Nephron progenitor cell (in vitro differentiated cells): Measurements from ENCODE around the gene COPS4.
A peak's percentile ranks its signal among the peaks of the same experiment; 100 is the strongest.
"Not testable (repeated sequence)": the region's sequence is repeated elsewhere in the genome, so short reads cannot be mapped to it uniquely, and the experiment has no call there.

Experiments
- DNase-seq: peaks from one replicate; pipeline ENCODE4 v3.0.0; 2021
- H3K27ac Mint-ChIP-seq: 2 replicates; pipeline ENCODE4 v1.8.0; 2021; ENCODE audit warnings: mild to moderate bottlenecking, moderate library complexity, mixed read lengths
- H3K27me3 Mint-ChIP-seq: 2 replicates; pipeline ENCODE4 v1.8.0; 2021; ENCODE audit warnings: mild to moderate bottlenecking, low read depth, mixed read lengths; ENCODE audit not compliant: poor library complexity
- H3K36me3 Mint-ChIP-seq: 2 replicates; pipeline ENCODE4 v1.8.0; 2021; ENCODE audit warnings: low read depth, mixed read lengths
- H3K4me1 Mint-ChIP-seq: 2 replicates; pipeline ENCODE4 v1.8.0; 2021; ENCODE audit warnings: mixed read lengths
- H3K4me3 Mint-ChIP-seq: 2 replicates; pipeline ENCODE4 v1.8.0; 2021; ENCODE audit warnings: mild to moderate bottlenecking, moderate library complexity, mixed read lengths
- H3K9me3 Mint-ChIP-seq: 2 replicates; pipeline ENCODE4 v1.8.0; 2021; ENCODE audit warnings: mild to moderate bottlenecking, moderate library complexity, mixed read lengths
- TF ChIP-seq, protein P1 (sequence below): fragments of 200-600 bp; sonication (generic); IDR thresholded peaks from 2 replicates; pipeline ENCODE4 v1.5.0; 2021; ENCODE audit warnings: antibody characterized with exemption

COPS4 gene

DNA sequence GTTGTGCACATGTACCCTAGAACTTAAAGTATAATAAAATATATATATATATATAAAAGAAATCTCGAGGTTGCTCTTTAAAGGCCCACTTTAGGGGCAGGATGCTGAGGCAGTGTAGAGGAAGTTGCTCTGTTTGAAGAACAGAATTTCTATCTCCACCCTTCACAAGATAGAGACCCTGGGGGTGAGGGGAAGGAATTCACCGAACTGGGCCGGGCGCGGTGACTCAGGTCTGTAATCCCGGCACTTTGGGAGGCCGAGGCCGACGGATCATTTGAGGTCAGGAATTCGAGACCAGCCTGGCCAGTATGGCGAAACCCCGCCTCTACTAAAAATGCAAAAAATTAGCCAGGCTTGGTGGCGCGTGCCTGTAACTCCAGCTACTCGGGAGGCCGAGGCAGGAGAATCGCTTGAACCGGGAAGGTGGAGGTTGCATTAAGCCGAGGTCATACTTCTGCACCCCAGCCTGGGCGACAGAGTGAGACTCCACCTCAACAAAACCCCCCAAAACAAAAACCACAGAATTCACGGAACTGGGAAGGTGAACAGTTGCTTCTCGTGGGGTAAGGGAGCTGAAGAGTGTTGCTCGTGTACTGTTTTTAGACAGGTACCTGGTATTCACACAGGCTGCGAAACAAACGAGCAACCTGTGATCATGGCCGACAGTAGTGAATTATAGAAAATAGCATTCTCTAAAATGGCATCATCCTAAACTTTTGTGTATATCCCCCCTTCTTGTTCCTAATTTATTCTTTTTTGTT lies 73.3 kb downstream of the COPS4 start:
- peak overlapping the region; percentile 86 for H3K4me3 Mint-ChIP-seq
- no peaks in the 10 kb centered on the region for H3K36me3 Mint-ChIP-seq
- TF ChIP-seq, protein P1, sequence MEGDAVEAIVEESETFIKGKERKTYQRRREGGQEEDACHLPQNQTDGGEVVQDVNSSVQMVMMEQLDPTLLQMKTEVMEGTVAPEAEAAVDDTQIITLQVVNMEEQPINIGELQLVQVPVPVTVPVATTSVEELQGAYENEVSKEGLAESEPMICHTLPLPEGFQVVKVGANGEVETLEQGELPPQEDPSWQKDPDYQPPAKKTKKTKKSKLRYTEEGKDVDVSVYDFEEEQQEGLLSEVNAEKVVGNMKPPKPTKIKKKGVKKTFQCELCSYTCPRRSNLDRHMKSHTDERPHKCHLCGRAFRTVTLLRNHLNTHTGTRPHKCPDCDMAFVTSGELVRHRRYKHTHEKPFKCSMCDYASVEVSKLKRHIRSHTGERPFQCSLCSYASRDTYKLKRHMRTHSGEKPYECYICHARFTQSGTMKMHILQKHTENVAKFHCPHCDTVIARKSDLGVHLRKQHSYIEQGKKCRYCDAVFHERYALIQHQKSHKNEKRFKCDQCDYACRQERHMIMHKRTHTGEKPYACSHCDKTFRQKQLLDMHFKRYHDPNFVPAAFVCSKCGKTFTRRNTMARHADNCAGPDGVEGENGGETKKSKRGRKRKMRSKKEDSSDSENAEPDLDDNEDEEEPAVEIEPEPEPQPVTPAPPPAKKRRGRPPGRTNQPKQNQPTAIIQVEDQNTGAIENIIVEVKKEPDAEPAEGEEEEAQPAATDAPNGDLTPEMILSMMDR, result no peak
- H3K4me1 Mint-ChIP-seq, result peaks cover 7% of the 10 kb centered on the region
- H3K27me3 Mint-ChIP-seq, result peaks cover 23% of the 10 kb centered on the region
- no peak overlapping the region for H3K27ac Mint-ChIP-seq
- no peak for DNase-seq
- H3K9me3 Mint-ChIP-seq, result no peaks in the 10 kb centered on the region

DNA sequence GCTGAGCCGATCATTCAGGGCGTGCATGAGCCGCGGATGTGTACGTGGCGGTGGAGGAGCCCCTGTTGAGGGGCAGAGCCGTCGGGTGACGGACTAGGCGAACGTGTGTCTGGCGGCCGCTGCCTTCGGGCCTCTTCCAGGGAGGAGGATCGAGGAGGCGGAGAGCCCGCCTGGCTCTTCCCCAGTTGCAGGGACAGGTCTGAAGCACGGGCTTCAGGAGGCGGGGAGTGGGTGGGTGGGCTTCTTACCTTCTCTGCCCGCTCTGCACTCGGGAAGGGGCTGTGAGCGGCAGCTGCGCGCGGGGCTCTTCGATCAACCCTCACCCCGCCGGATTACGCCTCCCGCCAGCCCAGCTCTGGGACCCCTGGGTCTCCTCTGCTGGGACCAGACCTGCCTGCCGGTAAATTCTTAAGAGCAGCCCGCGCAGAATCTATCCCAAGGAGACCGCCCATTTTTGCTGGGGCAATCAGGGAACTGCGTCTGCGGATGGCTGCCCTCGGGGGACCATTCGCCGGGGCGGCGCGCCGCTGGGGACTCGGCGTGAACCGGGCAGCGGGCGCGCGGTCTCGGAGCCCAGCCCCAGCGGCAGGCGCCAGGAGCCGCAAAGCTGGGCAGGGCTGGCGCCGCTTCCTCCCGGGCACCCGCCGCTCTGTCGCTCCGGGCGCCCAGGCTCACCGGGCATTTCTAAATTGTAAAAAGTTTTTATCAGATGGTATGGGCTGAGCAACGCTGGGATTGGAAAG lies 74.7 kb downstream of the COPS4 start:
- Mint-ChIP-seq H3K9me3 (no peaks in the 10 kb centered on the region), H3K4me3 (peak overlapping the region; percentile 86), H3K27ac (no peak overlapping the region), H3K4me1 (peaks cover 7% of the 10 kb centered on the region), H3K36me3 (no peaks in the 10 kb centered on the region), H3K27me3 (peaks cover 24% of the 10 kb centered on the region)
- peak; percentile 74 for DNase-seq
- TF ChIP-seq, protein P1, result no peak

DNA sequence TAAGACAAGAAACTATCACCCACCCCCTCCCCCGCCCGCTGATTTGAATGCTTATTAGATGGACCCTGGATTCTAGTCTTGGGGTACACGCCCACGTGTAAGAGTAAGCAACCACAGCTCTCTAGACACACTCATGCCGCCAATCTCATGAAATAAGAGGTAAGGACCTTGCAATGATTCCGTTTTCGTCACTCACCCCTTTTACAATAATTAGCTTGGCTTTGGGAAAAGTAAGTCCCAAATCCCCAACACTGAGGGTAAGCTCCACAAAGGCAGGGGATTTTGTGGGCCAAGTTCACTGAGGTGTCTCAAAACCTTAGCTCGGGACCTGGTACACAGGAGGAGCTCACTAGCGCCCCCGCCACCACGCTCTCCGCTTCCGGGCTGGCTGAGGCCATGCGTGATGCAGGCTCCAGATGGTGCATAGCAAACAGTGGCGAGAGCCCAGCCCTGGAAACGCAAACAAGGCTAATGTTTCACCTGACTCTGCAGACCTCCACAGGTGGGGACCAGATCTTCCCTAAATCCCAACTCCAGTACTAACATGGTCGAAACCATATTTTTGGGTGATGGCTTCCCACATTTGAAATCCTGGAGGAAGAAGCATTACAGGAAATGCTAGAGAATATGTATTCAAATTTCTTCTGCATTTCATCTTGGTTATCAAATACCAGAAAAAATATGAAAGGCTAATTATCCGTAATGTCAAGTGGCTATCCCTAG lies 75.4 kb downstream of the COPS4 start:
- no peak overlapping the region for H3K27ac Mint-ChIP-seq
- H3K4me1 Mint-ChIP-seq, result peaks cover 7% of the 10 kb centered on the region
- H3K9me3 Mint-ChIP-seq, result no peaks in the 10 kb centered on the region
- peaks cover 24% of the 10 kb centered on the region for H3K27me3 Mint-ChIP-seq
- H3K4me3 Mint-ChIP-seq, result peak overlapping the region; percentile 86
- TF ChIP-seq, protein P1, result peak; percentile 38
- H3K36me3 Mint-ChIP-seq, result no peaks in the 10 kb centered on the region
- peak; percentile 82 for DNase-seq

DNA sequence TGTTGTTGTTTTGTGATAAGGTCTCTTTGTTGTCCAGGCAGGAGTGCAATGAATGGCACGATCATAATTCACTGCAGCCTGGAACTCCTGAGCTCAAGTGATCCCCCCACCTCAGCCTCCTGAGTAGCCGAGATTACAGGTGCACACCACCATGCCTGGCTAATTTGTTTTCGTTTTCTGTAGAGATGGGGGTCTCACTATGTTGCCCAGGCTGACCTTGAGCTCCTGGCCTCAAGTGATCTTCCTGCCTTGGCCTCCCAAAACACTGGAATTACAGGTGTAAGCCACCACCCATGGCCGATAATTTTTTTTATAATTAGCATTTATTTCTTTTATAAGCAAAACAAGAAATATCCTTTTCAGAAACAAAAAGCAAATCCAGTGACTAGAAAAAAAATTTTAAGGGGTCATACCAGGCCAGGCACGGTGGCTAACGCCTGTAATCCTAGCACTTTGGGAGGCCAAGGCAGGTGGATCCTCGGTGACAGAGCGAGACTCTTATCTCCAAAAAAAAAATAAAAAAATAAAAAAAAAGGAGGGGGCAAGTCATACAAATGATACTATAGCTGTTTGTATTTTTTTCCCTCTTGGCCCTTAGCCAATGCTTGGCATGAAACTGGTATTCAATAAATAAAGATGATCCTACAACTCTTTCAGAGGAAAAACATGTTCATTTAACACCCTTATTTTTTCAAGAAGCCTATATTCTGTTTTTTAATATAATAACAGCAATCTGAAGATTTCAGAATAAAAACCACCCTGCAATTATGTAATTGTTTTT lies 76.2 kb downstream of the COPS4 start:
- peak overlapping the region; percentile 86 for H3K4me3 Mint-ChIP-seq
- H3K9me3 Mint-ChIP-seq, result no peaks in the 10 kb centered on the region
- DNase-seq, result no peak
- H3K27me3 Mint-ChIP-seq, result peaks cover 24% of the 10 kb centered on the region
- H3K36me3 Mint-ChIP-seq, result no peaks in the 10 kb centered on the region
- TF ChIP-seq, protein P1, result no peak
- no peak overlapping the region for H3K27ac Mint-ChIP-seq
- H3K4me1 Mint-ChIP-seq, result peaks cover 7% of the 10 kb centered on the region

DNA sequence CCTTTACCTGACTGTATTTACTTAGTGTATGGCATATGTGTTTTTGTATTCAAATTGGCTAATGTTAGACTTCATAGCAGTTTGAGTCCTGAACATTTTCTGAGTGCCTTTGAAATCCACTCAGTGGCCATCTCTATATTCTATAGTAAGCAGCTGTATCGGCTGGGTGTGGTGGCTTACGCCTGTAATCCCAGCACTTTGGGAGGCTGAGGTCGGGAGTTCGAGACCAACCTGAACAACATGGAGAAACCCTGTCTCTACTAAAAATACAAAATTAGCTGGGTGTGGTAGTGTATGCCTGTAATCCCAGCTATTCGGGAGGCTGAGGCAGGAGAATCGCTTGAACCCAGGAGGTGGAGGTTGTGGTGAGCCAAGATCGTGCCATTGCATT lies 76.8 kb downstream of the COPS4 start:
- H3K27ac Mint-ChIP-seq, H3K9me3 Mint-ChIP-seq, H3K4me1 Mint-ChIP-seq, H3K36me3 Mint-ChIP-seq, H3K4me3 Mint-ChIP-seq, DNase-seq: not testable (repeated sequence)
- peaks cover 24% of the 10 kb centered on the region for H3K27me3 Mint-ChIP-seq

DNA sequence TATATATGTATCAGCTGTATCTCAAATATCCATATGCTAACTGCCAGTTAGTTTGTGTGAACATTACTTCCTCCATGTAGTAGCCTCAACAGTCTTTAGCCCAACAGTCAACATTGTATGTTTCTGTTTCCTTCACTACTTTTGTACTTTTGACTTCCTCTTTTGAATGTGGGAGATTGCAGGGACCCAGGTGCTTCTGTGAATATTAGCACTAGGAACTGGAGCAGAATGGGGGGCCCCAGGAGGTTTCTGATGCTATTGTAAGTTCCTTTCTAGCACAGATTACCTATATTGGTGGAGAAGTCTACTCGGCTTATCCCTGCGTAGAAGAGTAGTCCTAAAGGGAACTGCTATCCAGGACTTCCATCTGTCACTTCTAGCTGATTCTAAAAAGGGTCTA lies 77.2 kb downstream of the COPS4 start:
- H3K4me1 Mint-ChIP-seq, result peaks cover 7% of the 10 kb centered on the region
- DNase-seq, result no peak
- TF ChIP-seq, protein P1, result no peak
- H3K27ac Mint-ChIP-seq, result no peak overlapping the region
- H3K9me3 Mint-ChIP-seq, result no peaks in the 10 kb centered on the region
- H3K36me3 Mint-ChIP-seq, result no peaks in the 10 kb centered on the region
- H3K4me3 Mint-ChIP-seq, result no peak overlapping the region
- H3K27me3 Mint-ChIP-seq, result peaks cover 24% of the 10 kb centered on the region
